ENCODE measurements around the gene SH2D5.

GRCh38 chr1:20712215-20712577 lies 20.3 kb downstream of the SH2D5 start:
- no peak for TF ChIP-seq CTCF (IDR thresholded peaks at IDR 0.05)
- no peak for TF ChIP-seq EZH2 (IDR thresholded peaks at IDR 0.05)
- no peak for TF ChIP-seq EZH2phosphoT487 (IDR thresholded peaks at IDR 0.05)
